WTC11 (cell line): ENCODE measurements around the gene MRGPRX2.

Experiments used
- ATF3 ChIP-seq: sonication (generic); formaldehyde crosslinking; conservative IDR thresholded peaks from 2 replicates; pipeline ENCODE4 v1.8.1; 2022; ENCODE audit warnings: mild to moderate bottlenecking, missing genetic modification reagents
- CREM ChIP-seq: sonication (generic); formaldehyde crosslinking; IDR thresholded peaks from 2 replicates; pipeline ENCODE4 v1.8.1; 2022; ENCODE audit warnings: mild to moderate bottlenecking, missing genetic modification reagents, moderate library complexity
- CTCF ChIP-seq: fragments of 200-600 bp; IDR thresholded peaks from 2 replicates; pipeline ENCODE4 v1.8.0; 2022; ENCODE audit warnings: antibody characterized with exemption
- E2F4 ChIP-seq: sonication (generic); formaldehyde crosslinking; IDR thresholded peaks from 2 replicates; pipeline ENCODE4 v1.8.1; 2022; ENCODE audit warnings: low read depth, mild to moderate bottlenecking, moderate library complexity, missing genetic modification reagents, borderline replicate concordance
- FOXP4 ChIP-seq: sonication (generic); formaldehyde crosslinking; IDR thresholded peaks from 2 replicates; pipeline ENCODE4 v1.8.0; 2022; ENCODE audit warnings: mild to moderate bottlenecking, missing genetic modification reagents
- JAZF1 ChIP-seq: fragments of 250-450 bp; sonication (Bioruptor Pico); IDR thresholded peaks from 2 replicates; pipeline ENCODE4 v1.9.0; 2021; ENCODE audit warnings: moderate library complexity, mild to moderate bottlenecking, inconsistent platforms
- MYBL2 ChIP-seq: sonication (generic); formaldehyde crosslinking; IDR thresholded peaks from 2 replicates; pipeline ENCODE4 v1.8.1; 2023; ENCODE audit warnings: mild to moderate bottlenecking, moderate library complexity, missing genetic modification reagents
- NR2C2 ChIP-seq: sonication (generic); formaldehyde crosslinking; IDR thresholded peaks from 2 replicates; pipeline ENCODE4 v1.8.0; 2022; ENCODE audit warnings: mild to moderate bottlenecking, missing genetic modification reagents
- SP1 ChIP-seq: sonication (generic); formaldehyde crosslinking; conservative IDR thresholded peaks from 2 replicates; pipeline ENCODE4 v1.8.1; 2022; ENCODE audit warnings: missing genetic modification reagents
- STAT6 ChIP-seq: sonication (generic); formaldehyde crosslinking; conservative IDR thresholded peaks from 2 replicates; pipeline ENCODE4 v1.8.1; 2023; ENCODE audit warnings: mild to moderate bottlenecking, low read depth, missing genetic modification reagents, moderate library complexity
- TEAD4 ChIP-seq: sonication (generic); formaldehyde crosslinking; IDR thresholded peaks from 2 replicates; pipeline ENCODE4 v1.8.0; 2022; ENCODE audit warnings: mild to moderate bottlenecking, missing genetic modification reagents
- ZNF317 ChIP-seq: sonication (generic); formaldehyde crosslinking; IDR thresholded peaks from 2 replicates; pipeline ENCODE4 v1.8.1; 2023; ENCODE audit warnings: low read depth, mild to moderate bottlenecking, moderate library complexity, missing genetic modification reagents, borderline replicate concordance

- TF ChIP-seq CTCF (no peak), TEAD4 (no peak), NR2C2 (CRISPR knock-in tag) (no peak), STAT6 (CRISPR knock-in tag) (no peak), E2F4 (no peak), MYBL2 (CRISPR knock-in tag) (no peak), CREM (CRISPR knock-in tag) (no peak), FOXP4 (CRISPR knock-in tag) (no peak), SP1 (CRISPR knock-in tag) (no peak), ZNF317 (CRISPR knock-in tag) (no peak), JAZF1 (no peak), ATF3 (CRISPR knock-in tag) (no peak)
Measured at GRCh38 chr11:19099093-19099492, 38.6 kb upstream of the MRGPRX2 start.
